ENCODE results near the gene VWA1.

Gene VWA1

GRCh38 chr1:1406821-1407635, 28.5 kb upstream of the VWA1 start, which contains the start of gene MRPL20 (continued):
- peak; percentile 89 for TF ChIP-seq ZNF639 (tag by site-specific recombination; IDR thresholded peaks at IDR 0.05)
- TF ChIP-seq ZNF169 (tag by site-specific recombination; IDR thresholded peaks at IDR 0.05) = no peak
- peak; percentile 79 for TF ChIP-seq KLF16 (tag by site-specific recombination; IDR thresholded peaks at IDR 0.05)
- no peak for TF ChIP-seq ZNF544 (tag by site-specific recombination; IDR thresholded peaks at IDR 0.05)
- TF ChIP-seq ZNF664 (tag by site-specific recombination; IDR thresholded peaks at IDR 0.05) = no peak
- TF ChIP-seq GFI1B (tag by site-specific recombination; IDR thresholded peaks at IDR 0.05) = no peak
- no peak for TF ChIP-seq ZNF558 (tag by site-specific recombination; IDR thresholded peaks at IDR 0.05)
- TF ChIP-seq ELK4 (IDR thresholded peaks at IDR 0.05; ENCODE audit: borderline replicate concordance, low read depth, low read length) = peak; percentile 83; the same call in 1 of the 2 replicates
- no peak; the same call in 1 of the 2 replicates for TF ChIP-seq ZNF394 (tag by site-specific recombination; IDR thresholded peaks at IDR 0.05; ENCODE audit: borderline replicate concordance)
- TF ChIP-seq HIC1 (tag by site-specific recombination; IDR thresholded peaks at IDR 0.05) = no peak
- TF ChIP-seq ZNF214 (tag by site-specific recombination; IDR thresholded peaks at IDR 0.05; ENCODE audit: borderline replicate concordance) = no peak
- TF ChIP-seq ZNF426 (tag by site-specific recombination; IDR thresholded peaks at IDR 0.05) = no peak
- TF ChIP-seq ZNF302 (tag by site-specific recombination; IDR thresholded peaks at IDR 0.05; ENCODE audit: low read depth) = no peak
- no peak for TF ChIP-seq MYNN (tag by site-specific recombination; IDR thresholded peaks at IDR 0.05; ENCODE audit: borderline replicate concordance)
- TF ChIP-seq ZNF626 (tag by site-specific recombination; IDR thresholded peaks at IDR 0.05) = no peak
- TF ChIP-seq MEIS1 (CRISPR knock-in tag; IDR thresholded peaks at IDR 0.05; ENCODE audit: borderline replicate concordance) = no peak
- no peak for TF ChIP-seq ZNF791 (tag by site-specific recombination; IDR thresholded peaks at IDR 0.05)
- peak; percentile 51; the same call in 1 of the 2 replicates for TF ChIP-seq INSM2 (tag by site-specific recombination; IDR thresholded peaks at IDR 0.05)
- TF ChIP-seq ZNF521 (tag by site-specific recombination; IDR thresholded peaks at IDR 0.05) = no peak
- no peak for TF ChIP-seq ZNF416 (tag by site-specific recombination; IDR thresholded peaks at IDR 0.05)
- TF ChIP-seq ZNF280C (tag by site-specific recombination; IDR thresholded peaks at IDR 0.05) = no peak
- no peak for TF ChIP-seq ZNF514 (tag by site-specific recombination; IDR thresholded peaks at IDR 0.05)
- TF ChIP-seq TCF7L2 (IDR thresholded peaks at IDR 0.05; ENCODE audit: borderline replicate concordance, low read depth, low read length) = no peak
- peak; percentile 90 for TF ChIP-seq SP2 (tag by site-specific recombination; IDR thresholded peaks at IDR 0.05)
- TF ChIP-seq ZBTB26 (tag by site-specific recombination; optimal IDR thresholded peaks at IDR 0.05) = peak; percentile 93
- peak; percentile 66 for TF ChIP-seq ZBTB20 (tag by site-specific recombination; IDR thresholded peaks at IDR 0.05)
- peak; percentile 36; the same call in 1 of the 2 replicates for TF ChIP-seq PRDM4 (tag by site-specific recombination; IDR thresholded peaks at IDR 0.05)
